ENCODE data around the gene WIF1.

WIF1 gene

GRCh38 chr12:65122703-65123102, 1.6 kb upstream of the WIF1 start:
- no peak for DNase-seq (ENCODE audit: low read depth, low spot score)

DNA sequence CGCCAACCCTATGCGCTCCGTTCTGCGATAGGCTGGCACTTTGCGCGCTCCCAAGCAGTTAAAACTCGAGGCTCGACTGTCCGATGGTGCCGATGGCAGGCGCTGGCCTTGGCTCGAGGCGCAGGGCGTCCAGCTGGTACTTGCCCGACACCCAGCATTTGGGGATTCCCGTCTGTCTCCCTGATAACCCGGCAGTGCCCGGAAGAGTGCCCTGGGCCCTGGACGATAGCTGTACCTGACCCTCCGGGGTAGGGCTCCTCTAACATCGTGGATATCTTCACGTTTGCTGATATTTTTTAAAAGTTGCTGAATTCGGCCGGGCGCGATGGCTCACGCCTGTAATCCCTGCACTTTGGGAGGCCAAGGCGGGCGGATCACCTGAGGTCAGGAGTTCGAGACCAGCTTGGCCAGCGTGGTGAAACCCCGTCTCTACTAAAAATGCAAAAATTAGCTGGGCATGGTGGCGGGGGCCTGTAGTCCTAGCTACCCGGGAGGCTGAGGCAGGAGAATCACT, 908 bp upstream of the WIF1 start:
- DNase-seq (ENCODE audit: low read depth, low spot score): no peak

- DNase-seq (ENCODE audit: low read depth, low spot score): no peak
Observed at GRCh38 chr12:65119063-65119462, 2.0 kb downstream of the WIF1 start.

DNA sequence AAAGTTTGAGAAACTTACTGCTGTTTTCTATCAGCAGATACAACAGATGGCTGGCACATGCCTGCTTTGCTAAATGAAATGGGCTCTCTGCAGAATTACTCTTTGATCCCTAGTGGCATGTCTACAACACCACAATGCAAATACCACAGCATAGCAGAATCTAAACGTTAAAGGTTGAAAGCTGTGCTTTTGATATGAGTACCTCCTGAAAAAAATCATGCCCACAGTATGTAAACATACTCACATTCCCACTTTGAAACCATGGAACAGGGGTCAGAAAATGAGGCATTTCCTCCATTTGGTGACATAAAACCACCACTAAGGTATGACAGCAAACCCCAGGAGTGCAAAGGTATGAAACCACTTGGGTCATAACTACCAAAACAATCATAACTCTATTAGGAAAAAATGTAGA, 7.5 kb downstream of the WIF1 start:
- no peak for DNase-seq (ENCODE audit: low read depth, low spot score)

GRCh38 chr12:65106948-65107347, 14.2 kb downstream of the WIF1 start:
- no peak for DNase-seq (ENCODE audit: low read depth, low spot score)

DNA sequence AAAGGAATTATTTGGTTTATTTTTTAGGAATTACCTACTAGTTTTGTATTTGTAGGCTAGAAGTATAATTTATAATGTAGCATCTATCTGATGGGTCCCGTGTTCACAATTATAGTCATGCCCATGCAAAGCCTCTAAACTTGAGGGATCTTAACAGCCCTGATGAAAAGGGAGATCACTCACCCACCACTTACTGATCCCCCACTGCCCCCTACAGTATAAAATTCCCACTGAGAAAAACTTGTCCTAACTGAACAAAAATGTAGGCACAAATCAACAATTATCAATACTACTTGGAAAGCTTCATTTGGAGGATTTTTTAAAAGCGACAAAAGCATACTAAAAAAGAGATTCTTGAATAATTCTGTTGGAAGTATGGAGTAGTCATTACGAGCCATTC, 21.0 kb downstream of the WIF1 start:
- DNase-seq (ENCODE audit: low read depth, low spot score): no peak

- DNase-seq (ENCODE audit: low read depth, low spot score): no peak
Observed at GRCh38 chr12:65099182-65099581, 21.9 kb downstream of the WIF1 start.

GRCh38 chr12:65098364-65098763, 22.7 kb downstream of the WIF1 start:
- no peak for DNase-seq (ENCODE audit: low read depth, low spot score)

- no peak for DNase-seq (ENCODE audit: low read depth, low spot score)
Observed at GRCh38 chr12:65094722-65095121, 26.4 kb downstream of the WIF1 start.

GRCh38 chr12:65093606-65094005, 27.5 kb downstream of the WIF1 start:
- DNase-seq (ENCODE audit: low read depth, low spot score): no peak

DNA sequence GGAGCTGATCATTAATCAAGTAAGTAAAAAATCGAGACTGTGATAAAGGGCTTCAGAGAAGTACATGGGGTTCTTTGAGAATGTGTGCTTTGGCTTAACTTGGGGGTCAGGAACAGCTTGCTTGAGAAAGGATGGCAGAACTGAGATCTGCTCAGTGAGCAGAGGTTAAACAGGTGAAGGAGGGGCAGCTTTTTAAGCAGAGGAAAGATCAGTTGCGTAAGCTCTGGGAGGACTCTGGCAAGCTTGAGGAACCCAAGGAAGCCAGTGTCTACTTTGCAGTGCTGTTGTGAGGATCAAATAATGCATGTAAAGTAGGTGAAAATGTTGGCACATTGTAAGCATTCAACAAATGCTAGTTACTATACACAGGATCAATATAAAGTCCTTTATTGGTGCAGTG, 30.6 kb downstream of the WIF1 start:
- DNase-seq (ENCODE audit: low read depth, low spot score): no peak

- DNase-seq (ENCODE audit: low read depth, low spot score): no peak
Observed at GRCh38 chr12:65086236-65086635, 34.9 kb downstream of the WIF1 start.

GRCh38 chr12:65084579-65084978, 36.5 kb downstream of the WIF1 start:
- no peak for DNase-seq (ENCODE audit: low read depth, low spot score)

DNA sequence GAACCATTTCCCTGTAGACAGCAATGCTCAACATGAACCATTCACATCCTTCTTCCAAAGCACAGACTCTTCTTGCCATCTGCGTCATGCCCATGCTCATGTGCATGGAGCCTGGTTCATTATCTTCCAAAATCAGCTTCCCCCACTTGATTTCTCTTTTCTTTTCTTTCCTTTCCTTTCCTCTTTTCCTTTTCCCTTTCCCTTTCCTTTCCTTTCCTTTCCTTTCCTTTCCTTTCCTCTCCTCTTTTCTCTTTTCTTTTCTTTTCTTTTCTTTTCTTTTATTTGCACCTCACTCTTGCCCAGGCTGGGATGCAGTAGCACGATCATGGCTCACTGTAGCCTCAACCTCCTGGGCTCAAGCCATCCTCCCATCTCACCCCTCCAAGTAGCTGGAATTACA, 37.5 kb downstream of the WIF1 start:
- no peak for DNase-seq (ENCODE audit: low read depth, low spot score)

- no peak for DNase-seq (ENCODE audit: low read depth, low spot score)
Observed at GRCh38 chr12:65082406-65082805, 38.7 kb downstream of the WIF1 start.

- DNase-seq (ENCODE audit: low read depth, low spot score): no peak
Observed at GRCh38 chr12:65081496-65081895, 39.6 kb downstream of the WIF1 start.

DNA sequence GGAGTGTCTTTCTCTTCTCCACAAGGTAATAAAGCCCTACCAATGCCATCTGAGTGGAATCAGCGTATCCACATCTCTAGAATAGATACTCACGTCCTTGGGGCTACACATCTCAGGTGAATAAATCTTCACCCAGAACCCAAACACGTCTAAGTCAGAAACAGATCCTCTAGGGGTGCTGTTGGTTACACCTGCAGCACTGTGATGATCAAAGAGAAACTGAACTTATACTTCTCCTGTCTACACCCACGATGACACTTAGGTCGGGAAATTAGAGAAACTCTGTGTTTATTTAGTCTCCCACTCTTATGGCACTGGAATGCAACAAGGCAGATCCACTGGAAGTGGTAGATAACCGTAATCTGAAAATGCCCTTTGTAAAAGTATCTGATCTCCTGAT, 46.2 kb downstream of the WIF1 start:
- DNase-seq (ENCODE audit: low read depth, low spot score): no peak

DNA sequence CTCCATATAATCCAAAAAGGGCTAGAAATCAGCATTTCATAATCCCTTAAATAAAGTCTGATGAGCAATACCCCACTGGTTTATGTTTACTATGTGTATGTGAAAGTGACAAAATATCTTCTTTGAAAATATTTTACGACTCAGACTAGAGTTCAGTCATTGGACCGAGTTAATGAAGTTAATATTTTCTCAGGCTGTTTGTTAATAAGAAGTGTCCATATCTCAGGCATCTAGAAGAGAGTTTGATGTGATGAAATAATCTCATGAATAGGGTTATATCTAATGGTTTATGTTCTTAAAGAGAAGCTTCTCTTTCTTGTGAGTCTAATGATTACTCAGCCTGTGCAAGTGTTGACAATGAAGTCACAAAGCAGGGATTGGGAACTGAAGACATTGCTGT, 51.8 kb downstream of the WIF1 start:
- no peak for DNase-seq (ENCODE audit: low read depth, low spot score)

GRCh38 chr12:65067383-65067782, 53.7 kb downstream of the WIF1 start:
- no peak for DNase-seq (ENCODE audit: low read depth, low spot score)

DNA sequence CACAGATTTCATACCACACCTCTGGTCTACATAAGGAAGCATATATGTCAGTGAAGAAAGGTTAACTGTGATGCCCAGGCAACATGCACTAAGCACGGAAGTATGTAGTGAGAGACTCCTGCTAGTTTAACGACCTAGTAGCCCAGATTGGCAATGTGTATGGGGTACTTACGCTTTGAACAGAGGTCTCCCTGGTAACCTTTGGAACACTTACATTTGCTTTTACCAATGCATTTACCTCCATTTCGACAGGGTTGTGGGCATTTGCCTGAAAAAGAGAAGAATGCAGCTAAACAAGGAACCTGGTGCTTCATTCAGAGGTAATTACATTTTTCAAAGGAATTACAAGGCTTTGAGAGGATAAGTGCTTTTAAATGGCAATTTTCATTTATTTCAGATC, 65.2 kb downstream of the WIF1 start:
- no peak for DNase-seq (ENCODE audit: low read depth, low spot score)

- no peak for DNase-seq (ENCODE audit: low read depth, low spot score)
Observed at GRCh38 chr12:65051218-65051617, 69.9 kb downstream of the WIF1 start.

DNA sequence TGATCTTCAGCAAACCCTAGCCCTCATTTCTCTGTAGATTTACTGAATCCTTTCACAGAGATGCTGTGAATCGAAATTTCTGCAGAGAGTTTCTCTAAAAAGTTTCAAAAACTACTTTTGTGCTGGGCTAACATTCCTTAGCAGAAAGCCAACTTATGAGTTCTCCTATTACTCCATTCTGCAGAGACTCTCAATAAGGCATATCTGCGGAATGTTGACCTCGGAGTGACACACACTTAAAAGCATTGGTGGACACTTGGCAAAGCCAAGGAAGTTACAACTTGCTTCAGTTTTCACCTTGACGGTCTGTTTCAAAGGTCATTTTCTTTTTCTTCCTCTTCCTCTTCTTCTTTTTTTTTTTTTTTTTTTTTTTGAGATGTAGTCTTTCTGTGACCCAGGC, 75.8 kb downstream of the WIF1 start:
- no peak for DNase-seq (ENCODE audit: low read depth, low spot score)

GRCh38 chr12:65039301-65039700, 81.8 kb downstream of the WIF1 start:
- DNase-seq (ENCODE audit: low read depth, low spot score): no peak

- DNase-seq (ENCODE audit: low read depth, low spot score): no peak
Observed at GRCh38 chr12:65025136-65025535, 96.0 kb downstream of the WIF1 start.

GRCh38 chr12:65023485-65023884, 97.6 kb downstream of the WIF1 start:
- no peak for DNase-seq (ENCODE audit: low read depth, low spot score)
